Stimulated activated CD8-positive, alpha-beta memory T cell treated with anti-CD3 and anti-CD28 coated beads, Interleukin-12 subunit alpha, Interleukin-12 subunit beta, amount 100 ng/mL, for 1 hour (primary cell): Measurements from ENCODE around the gene PTPRB.

Experiments
- DNase-seq: peaks from one replicate; pipeline ENCODE4 v3.0.0-alpha.2; 2020; ENCODE audit warnings: low read depth

The PTPRB gene

GRCh38 chr12:70637303-70638085 is at the start of gene PTPRB:
Gene PTPRB (minus strand): TSS chr12:70637429. CDS start chr12:70637395, 34 bp downstream.
- no peak for DNase-seq

DNA sequence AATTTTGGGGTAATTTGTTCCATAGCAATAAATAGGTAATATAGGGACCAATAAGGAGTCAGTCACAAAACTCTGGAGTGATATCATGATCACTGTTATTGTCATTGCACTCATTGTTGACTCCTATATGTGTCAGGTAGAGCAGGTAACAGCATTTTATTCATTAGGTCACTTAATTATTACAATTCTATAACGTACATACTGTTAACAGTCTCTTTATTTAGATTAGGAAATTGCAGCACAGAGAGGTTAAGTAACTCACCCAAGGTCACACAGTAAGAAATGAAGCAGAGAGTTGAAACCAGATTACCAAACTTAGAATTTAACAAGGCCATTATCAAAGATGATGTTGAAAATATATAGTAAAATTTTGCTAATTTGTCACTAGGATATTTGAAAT is 49.7 kb upstream of the PTPRB start:
- DNase-seq = no peak

GRCh38 chr12:70686299-70686698 is 49.1 kb upstream of the PTPRB start:
- no peak for DNase-seq

- DNase-seq = no peak
Observed at GRCh38 chr12:70683976-70684375, 46.7 kb upstream of the PTPRB start.

- no peak for DNase-seq
Observed at GRCh38 chr12:70671698-70672097, 34.5 kb upstream of the PTPRB start.

DNA sequence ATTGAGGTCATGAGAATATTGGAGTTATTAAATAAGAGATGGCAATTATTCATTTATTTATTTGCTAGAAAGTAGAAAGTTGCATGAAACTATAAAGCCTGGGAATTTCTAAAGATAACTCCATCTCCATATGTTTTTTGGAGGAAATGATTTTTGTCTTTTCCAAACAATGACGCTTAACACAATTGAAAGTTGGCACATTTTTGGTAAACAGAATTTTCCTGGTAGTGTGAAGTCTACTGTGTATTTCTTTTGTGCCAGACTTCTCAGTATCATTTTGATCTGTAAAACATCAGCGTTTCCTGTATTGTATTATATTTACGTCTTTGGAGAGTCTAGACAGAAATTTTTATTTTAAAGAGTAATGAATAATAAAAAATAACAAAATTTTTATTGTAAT is 33.7 kb upstream of the PTPRB start:
- no peak for DNase-seq

GRCh38 chr12:70667253-70667652 is 30.0 kb upstream of the PTPRB start:
- DNase-seq = no peak

GRCh38 chr12:70666364-70666763 is 29.1 kb upstream of the PTPRB start:
- no peak for DNase-seq

GRCh38 chr12:70664465-70664881 is 27.2 kb upstream of the PTPRB start:
- no peak for DNase-seq

DNA sequence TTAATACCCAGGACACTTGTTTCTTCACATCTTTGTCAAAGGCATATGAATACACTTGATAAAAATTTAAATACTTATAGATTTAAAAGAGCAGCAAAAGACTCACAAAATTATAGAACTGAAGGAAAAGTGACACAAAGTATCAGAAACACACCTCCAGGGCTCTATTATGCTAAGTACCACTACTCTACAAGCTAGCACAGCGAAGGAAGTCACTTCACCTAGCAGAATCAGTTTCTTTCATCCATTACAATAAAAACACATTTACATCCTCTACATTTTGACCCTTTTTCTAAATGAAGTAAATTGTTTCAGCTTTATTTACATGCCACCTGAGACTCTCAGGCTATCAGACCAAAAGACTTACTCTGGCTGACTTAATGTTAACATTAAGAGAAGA is 26.6 kb upstream of the PTPRB start:
- no peak for DNase-seq

- no peak for DNase-seq
Observed at GRCh38 chr12:70661466-70662161, 24.4 kb upstream of the PTPRB start.

GRCh38 chr12:70660620-70661219 is 23.5 kb upstream of the PTPRB start:
- DNase-seq = no peak

- DNase-seq = no peak
Observed at GRCh38 chr12:70660002-70660604, 22.9 kb upstream of the PTPRB start.

GRCh38 chr12:70659077-70659606 is 21.9 kb upstream of the PTPRB start:
- DNase-seq = no peak

DNA sequence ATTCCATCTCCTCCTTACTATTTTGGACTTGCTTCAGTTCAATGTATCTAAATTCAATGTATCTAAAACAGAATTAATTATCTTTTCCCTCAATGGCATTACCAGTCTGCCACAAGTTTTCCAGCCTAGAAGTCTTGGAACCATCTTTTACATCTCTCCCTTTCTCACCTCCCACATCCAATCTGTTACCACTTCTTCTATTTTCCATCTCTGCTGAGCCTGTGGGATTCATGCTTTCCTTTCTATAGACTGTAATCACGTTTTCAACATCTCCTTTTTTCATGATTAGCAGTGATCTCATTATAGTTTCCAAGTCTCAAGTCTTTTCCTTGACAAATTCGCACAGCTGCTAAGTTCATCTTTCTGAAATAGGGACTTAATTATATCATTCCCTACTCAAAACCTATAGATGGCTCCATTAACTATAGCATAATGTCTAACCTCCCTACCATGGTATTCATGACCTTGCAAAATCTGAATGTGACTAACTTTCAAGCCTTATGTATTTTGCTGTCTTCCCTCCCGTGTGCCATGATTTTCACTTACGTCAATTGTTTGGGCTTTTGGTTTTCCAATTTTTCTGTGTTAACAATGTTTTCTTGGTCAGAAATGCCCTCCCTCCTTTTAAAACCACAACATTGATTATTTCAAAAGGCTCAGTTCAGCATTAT is 20.5 kb upstream of the PTPRB start:
- DNase-seq = no peak

- no peak for DNase-seq
Observed at GRCh38 chr12:70652451-70652850, 15.2 kb upstream of the PTPRB start.

GRCh38 chr12:70648831-70649230 is 11.6 kb upstream of the PTPRB start:
- no peak for DNase-seq

DNA sequence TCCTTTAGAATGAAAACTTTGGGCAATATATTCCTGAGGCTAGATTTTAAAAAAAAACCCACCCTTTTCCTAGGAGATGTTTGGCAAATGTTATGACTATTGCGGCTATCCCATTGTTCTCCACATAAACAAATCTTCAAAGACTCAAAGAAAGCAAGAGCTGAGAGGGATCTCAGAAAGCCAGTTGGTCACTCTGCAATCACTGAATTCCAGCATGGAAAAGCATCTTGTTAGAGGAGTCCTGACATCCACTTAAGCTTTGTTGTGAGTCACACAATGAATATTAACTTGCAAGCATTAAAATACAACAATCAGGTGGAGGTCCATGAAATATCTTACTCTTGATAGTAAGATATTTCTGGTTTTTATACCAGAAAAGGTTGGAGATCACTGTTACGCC is 11.0 kb upstream of the PTPRB start:
- no peak for DNase-seq

DNA sequence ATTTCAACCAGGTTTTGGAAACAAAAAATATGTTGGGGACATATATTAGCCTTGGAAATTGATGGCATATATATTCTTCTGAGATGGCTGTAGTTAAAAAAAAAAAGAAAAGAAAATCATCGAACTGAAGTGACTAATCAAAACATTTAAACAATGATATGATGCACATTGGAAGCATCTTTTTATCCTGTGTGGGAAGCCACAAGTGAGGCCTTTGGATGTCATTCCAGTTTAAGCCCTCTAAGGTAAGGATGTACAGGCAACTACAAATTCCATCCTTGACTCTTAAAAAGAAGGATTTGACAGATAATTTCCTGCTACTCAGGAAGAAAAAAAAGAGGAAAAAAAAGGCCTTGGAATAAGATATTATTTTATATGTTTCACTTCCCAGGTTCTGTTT is 9.6 kb upstream of the PTPRB start:
- no peak for DNase-seq

DNA sequence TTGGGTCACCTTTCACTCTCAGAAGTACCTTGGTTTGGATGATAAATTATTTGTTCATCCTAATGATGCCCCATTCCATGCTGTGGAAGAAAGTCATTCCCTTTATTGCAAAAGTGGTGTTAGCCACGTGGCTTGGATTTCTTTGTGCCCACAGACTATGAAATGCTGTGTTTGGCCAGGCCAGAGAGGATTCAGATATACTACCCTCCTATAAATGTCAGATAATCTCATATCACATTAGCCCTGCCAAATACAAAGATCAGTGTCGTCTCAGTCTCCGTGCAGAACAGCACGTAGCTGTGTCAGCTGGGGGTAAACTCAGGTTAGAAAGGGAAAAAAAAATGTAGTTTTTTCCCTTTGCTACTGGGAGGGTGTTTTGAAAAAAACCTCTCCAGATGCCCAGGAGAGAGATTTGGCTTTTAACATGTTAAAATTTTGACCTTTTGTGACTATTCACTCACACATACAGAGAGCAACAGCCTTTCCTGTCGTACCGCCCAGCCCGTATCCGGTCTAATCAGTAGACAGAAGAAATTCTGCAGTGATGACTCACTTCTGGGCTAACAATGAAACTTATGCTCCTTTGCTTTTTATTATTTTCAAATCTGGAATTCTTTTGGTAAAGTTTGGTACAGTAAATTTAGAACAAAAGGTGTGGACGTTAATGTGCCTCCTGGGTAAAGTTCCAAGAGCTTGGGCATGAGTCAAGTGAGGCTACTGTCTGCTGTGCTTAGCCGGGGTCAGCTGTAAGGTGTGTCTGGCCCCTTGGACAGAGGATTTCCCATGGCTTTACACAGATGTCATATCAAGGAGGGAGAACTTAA is 8.5 kb upstream of the PTPRB start:
- DNase-seq = peak; percentile 4

- DNase-seq = no peak
Observed at GRCh38 chr12:70644861-70645260, 7.6 kb upstream of the PTPRB start.
